Measurements from ENCODE around the gene ADD3.

ADD3 gene

GRCh38 chr10:110009736-110010475, 2.1 kb downstream of the ADD3 start:
- no peak for TF ChIP-seq CTCF (IDR thresholded peaks at IDR 0.05)

- no peak for TF ChIP-seq CTCF (IDR thresholded peaks at IDR 0.05)
Observed at GRCh38 chr10:110010486-110011378, 2.9 kb downstream of the ADD3 start.

- TF ChIP-seq CTCF (IDR thresholded peaks at IDR 0.05), result no peak
Observed at GRCh38 chr10:110011681-110012080, 3.9 kb downstream of the ADD3 start.

- TF ChIP-seq CTCF (IDR thresholded peaks at IDR 0.05), result no peak
Observed at GRCh38 chr10:110013630-110014293, 6.0 kb downstream of the ADD3 start.

- TF ChIP-seq CTCF (IDR thresholded peaks at IDR 0.05), result peak; percentile 45
Observed at GRCh38 chr10:110016039-110016438, 8.3 kb downstream of the ADD3 start.

GRCh38 chr10:110017052-110017451, 9.3 kb downstream of the ADD3 start:
- TF ChIP-seq CTCF (IDR thresholded peaks at IDR 0.05), result no peak

GRCh38 chr10:110017907-110018306, 10.1 kb downstream of the ADD3 start:
- no peak for TF ChIP-seq CTCF (IDR thresholded peaks at IDR 0.05)

All from LNCAP (cell line).